H1 (cell line): ENCODE data around the gene ZSWIM6. TPM values are rescaled to one million over a fixed set of nuclear protein-coding genes. Genes with fewer than 3 reads are reported as not detected.

Experiments used
- CTCF ChIA-PET: fragments of 300-600 bp; sonication (Branson Sonifier 250); formaldehyde crosslinking; loops from one replicate; lab custom pipeline; 2021; ENCODE audit not compliant: partially characterized antibody; lab: Charles Lee
- POLR2A ChIA-PET: fragments of 300-600 bp; sonication (Branson Sonifier 250); formaldehyde crosslinking; loops from one replicate; lab custom pipeline; 2021; ENCODE audit warnings: inconsistent platforms; ENCODE audit not compliant: partially characterized antibody; lab: Charles Lee
- DNase-seq, 2 experiments: peaks; one replicate each; pipeline versions ENCODE4 v3.0.0 to v3.0.0-alpha.2; 2010 to 2022; ENCODE audit warnings: low spot score in 2 of 2, low read depth in 1 of 2, mixed read lengths in 1 of 2
- FAIRE-seq: peaks from 2 replicates; lab custom pipeline; 2011; peaks lifted over from hg19 to GRCh38; lab: Jason Lieb, UNC
- H2AFZ ChIP-seq: 2 replicates; pipeline ENCODE4 v1.8.1; 2012; ENCODE audit warnings: low read length, inconsistent platforms
- H2AK5ac ChIP-seq: 2 replicates; pipeline ENCODE4 v1.6.1; 2013; ENCODE audit warnings: low read depth, low read length
- H2BK120ac ChIP-seq: replicated peaks from 2 replicates; pipeline ENCODE3; 2013; ENCODE audit warnings: low read depth, low read length, inconsistent platforms
- H2BK12ac ChIP-seq: 2 replicates; pipeline ENCODE4 v1.6.1; 2013; ENCODE audit warnings: low read depth, low read length
- H2BK15ac ChIP-seq: 2 replicates; pipeline ENCODE4 v1.6.1; 2013; ENCODE audit warnings: low read length
- H2BK20ac ChIP-seq: 2 replicates; pipeline ENCODE4 v1.6.1; 2013; ENCODE audit warnings: low read length
- H2BK5ac ChIP-seq: 2 replicates; pipeline ENCODE4 v1.6.1; 2013; ENCODE audit warnings: low read depth, low read length
- H3K14ac ChIP-seq: 2 replicates; pipeline ENCODE4 v1.6.1; 2013; ENCODE audit warnings: inconsistent platforms; ENCODE audit not compliant: insufficient read length
- H3K18ac ChIP-seq: 2 replicates; pipeline ENCODE4 v1.6.1; 2013; ENCODE audit warnings: low read length; ENCODE audit errors: extremely low read depth
- H3K23ac ChIP-seq: 2 replicates; pipeline ENCODE4 v1.6.1; 2013; ENCODE audit warnings: inconsistent platforms; ENCODE audit not compliant: insufficient read length
- H3K23me2 ChIP-seq: 2 replicates; pipeline ENCODE4 v1.6.1; 2013; ENCODE audit warnings: low read depth, low read length
- H3K27ac ChIP-seq: 2 replicates; pipeline ENCODE4 v1.6.1; 2011; ENCODE audit warnings: low read depth, low read length, inconsistent platforms
- H3K27me3 ChIP-seq, 4 experiments: replicated peaks in 1 of 4; 1 replicate in 1 of 4; 2 replicates in 3 of 4; pipeline versions ENCODE4 v1.6.1 to v1.8.1; 2011 to 2013; ENCODE audit warnings: low read length in 3 of 4, mild to moderate bottlenecking in 3 of 4, inconsistent platforms in 2 of 4, mixed read lengths in 2 of 4, moderate library complexity in 1 of 4; ENCODE audit not compliant: control insufficient read depth in 3 of 4, insufficient read depth in 3 of 4; ENCODE audit errors: extremely low read depth in 1 of 4
- H3K36me3 ChIP-seq, 4 experiments: 2 replicates each; pipeline versions ENCODE4 v1.6.1 to v1.8.1; 2011 to 2013; ENCODE audit warnings: mild to moderate bottlenecking in 4 of 4, low read length in 3 of 4, moderate library complexity in 2 of 4, control low read depth in 1 of 4, inconsistent platforms in 1 of 4; ENCODE audit not compliant: insufficient read depth in 4 of 4, control insufficient read depth in 2 of 4
- H3K4ac ChIP-seq: replicated peaks from 2 replicates; pipeline ENCODE3; 2013; ENCODE audit warnings: low read length, low read depth, mixed read lengths, inconsistent platforms; ENCODE audit not compliant: insufficient read length
- H3K4me1 ChIP-seq, 4 experiments: replicated peaks in 1 of 4; 1 replicate in 1 of 4; 2 replicates in 3 of 4; pipeline versions ENCODE4 v1.6.1 to v1.8.1; 2011 to 2013; ENCODE audit warnings: low read length in 3 of 4, inconsistent platforms in 2 of 4, mixed read lengths in 1 of 4; ENCODE audit not compliant: insufficient read depth in 4 of 4, control insufficient read depth in 3 of 4
- H3K4me2 ChIP-seq, 2 experiments: 2 replicates each; pipeline versions ENCODE4 v1.6.1 to v1.8.1; 2011 to 2013; ENCODE audit warnings: low read depth in 2 of 2, low read length in 2 of 2, control low read depth in 1 of 2, inconsistent platforms in 1 of 2, mild to moderate bottlenecking in 1 of 2; ENCODE audit not compliant: insufficient read depth in 1 of 2
- H3K4me3 ChIP-seq, 4 experiments: fragments of 200-600, 300-600 bp in 1 of 4; sonication (generic), shearing (Covaris generic), sonication (Bioruptor Twin) in 1 of 4; 2 replicates each; pipeline versions ENCODE4 v1.5.1 to v1.8.1; 2011 to 2016; ENCODE audit warnings: low read length in 4 of 4, low read depth in 3 of 4, control low read depth in 2 of 4, inconsistent platforms in 2 of 4, mild to moderate bottlenecking in 2 of 4, mixed read lengths in 1 of 4, moderate library complexity in 1 of 4; ENCODE audit not compliant: insufficient read depth in 2 of 4; ENCODE audit errors: extremely low read depth in 1 of 4
- H3K56ac ChIP-seq: replicated peaks from 2 replicates; pipeline ENCODE3; 2013; ENCODE audit warnings: low read depth, mild to moderate bottlenecking, mixed read lengths, low read length, inconsistent platforms; ENCODE audit not compliant: insufficient read length
- H3K79me1 ChIP-seq: 2 replicates; pipeline ENCODE4 v1.6.1; 2013; ENCODE audit warnings: low read depth, low read length, control low read depth
- H3K79me2 ChIP-seq, 2 experiments: 2 replicates each; pipeline versions ENCODE4 v1.6.1 to v1.8.1; 2012 to 2013; ENCODE audit warnings: low read length in 2 of 2, mild to moderate bottlenecking in 2 of 2, inconsistent platforms in 1 of 2; ENCODE audit not compliant: insufficient read depth in 2 of 2, control insufficient read depth in 1 of 2
- H3K9ac ChIP-seq, 4 experiments: replicated peaks in 1 of 4; 1 replicate in 1 of 4; 2 replicates in 3 of 4; pipeline versions ENCODE4 v1.6.1 to v1.8.1; 2011 to 2013; ENCODE audit warnings: low read depth in 3 of 4, low read length in 3 of 4, control low read depth in 2 of 4, mild to moderate bottlenecking in 2 of 4, moderate library complexity in 2 of 4, inconsistent platforms in 1 of 4; ENCODE audit errors: extremely low read depth in 1 of 4
- H3K9me3 ChIP-seq, 2 experiments: 2 replicates each; pipeline versions ENCODE4 v1.6.1 to v1.8.1; 2012 to 2013; ENCODE audit warnings: mild to moderate bottlenecking in 2 of 2, moderate library complexity in 2 of 2, control low read depth in 1 of 2, inconsistent platforms in 1 of 2, low read depth in 1 of 2, low read length in 1 of 2, mixed read lengths in 1 of 2; ENCODE audit not compliant: insufficient read depth in 2 of 2
- H4K20me1 ChIP-seq, 2 experiments: replicated peaks in 1 of 2; 2 replicates each; pipeline versions ENCODE3 to v1.8.1; 2011 to 2013; ENCODE audit warnings: inconsistent platforms in 2 of 2, low read length in 2 of 2, mild to moderate bottlenecking in 1 of 2; ENCODE audit not compliant: insufficient read depth in 2 of 2, control insufficient read depth in 1 of 2
- H4K5ac ChIP-seq: 2 replicates; pipeline ENCODE4 v1.6.1; 2013; ENCODE audit warnings: low read length, low read depth, mixed read lengths, inconsistent platforms; ENCODE audit not compliant: insufficient read length
- H4K8ac ChIP-seq: 2 replicates; pipeline ENCODE4 v1.8.0; 2013; ENCODE audit warnings: mild to moderate bottlenecking, moderate library complexity, low read length, inconsistent platforms; ENCODE audit not compliant: insufficient read depth; ENCODE audit errors: extremely low read depth
- H4K91ac ChIP-seq: replicated peaks from 2 replicates; pipeline ENCODE3; 2013; ENCODE audit warnings: low read length, mixed read lengths, inconsistent platforms; ENCODE audit not compliant: insufficient read length
- WGBS, 2 experiments: shearing (Covaris generic) in 1 of 2; methylation state at CpG; one replicate each; pipeline versions ENCODE4 v1.1.6 to v1.1.7; 2013 to 2015; ENCODE audit warnings: low lambda C conversion rate in 2 of 2, mixed read lengths in 2 of 2, inconsistent platforms in 1 of 2, low coverage in 1 of 2, missing lambda C conversion rate in 1 of 2; ENCODE audit not compliant: insufficient replicate concordance in 2 of 2, insufficient coverage in 1 of 2, insufficient read length in 1 of 2; ENCODE audit errors: extremely low coverage in 1 of 2, missing lambda C conversion rate in 1 of 2; 5-methylcytosine and 5-hydroxymethylcytosine counted together
- polyA plus RNA-seq, 7 experiments: library from polyadenylated mRNA; depleted of rRNA in 3 of 7; stranded (reverse) in 5 of 7; unstranded in 2 of 7; fragments of >200 nt in 5 of 7; fragments of 200-250 nt in 2 of 7; gene quantifications; 1 replicate in 5 of 7; 2 replicates in 1 of 7; 4 replicates in 1 of 7; pipeline versions ENCODE4 v1.2.1 to v1.2.3, GENCODE V29; 2011 to 2013; ENCODE audit warnings: missing spikeins in 2 of 7, mixed read lengths in 2 of 7
- total RNA-seq: library from RNA; stranded (reverse); fragmentation: NEBNext Ultra II Directional; extraction: Animal tissue kit (Norgen Biotek cat#: 25700); gene quantifications from 2 replicates; pipeline ENCODE4 v1.2.1, GENCODE V29; 2021

The ZSWIM6 gene
- total and polyA plus RNA-seq, 2 of the 8 experiments (the other 6 are each of a cell fraction or from before 2014, with no cell fraction given) = 7.9 to 12.4 TPM

- POLR2A ChIA-PET = interaction anchor here (0.7 kb wide), 1 partner anchor 729 kb away, joined by 3 read pairs; no protein-coding TSS in a partner anchor
- H3K4me1 ChIP-seq = peaks cover 0 to under 1% (median 0%) of the 10 kb centered on the region in 4 experiments; a peak in 1 of 7 replicates
- H3K27me3 ChIP-seq = peaks cover 0 to 3% (median 1%) of the 10 kb centered on the region in 4 experiments; a peak in 4 of 7 replicates
- H2BK5ac ChIP-seq = no peak overlapping the region
- H4K20me1 ChIP-seq = no peaks in the 10 kb centered on the region
- H3K23me2 ChIP-seq = no peaks in the 10 kb centered on the region
- H3K23ac ChIP-seq = no peak overlapping the region
- no peaks in the 10 kb centered on the region for H3K9me3 ChIP-seq
- no peaks in the 10 kb centered on the region for H3K79me2 ChIP-seq
- no peak overlapping the region for H3K56ac ChIP-seq
- no peak overlapping the region for H2BK120ac ChIP-seq
- H3K79me1 ChIP-seq = no peaks in the 10 kb centered on the region
- H3K4ac ChIP-seq = no peak overlapping the region
- H3K36me3 ChIP-seq = no peaks in the 10 kb centered on the region
- H3K4me3 ChIP-seq = no peak overlapping the region
- no peak overlapping the region for H2BK12ac ChIP-seq
- no peak overlapping the region for H3K9ac ChIP-seq
- CTCF ChIA-PET = interaction anchor here (0.9 kb wide), 1 partner anchor 303 kb away, joined by 3 read pairs; no protein-coding TSS in a partner anchor
- DNase-seq (no peak), FAIRE-seq (no peak)
- no peak overlapping the region for H3K27ac ChIP-seq
- H4K91ac ChIP-seq = no peak overlapping the region
- H2AK5ac ChIP-seq = no peak overlapping the region
- no peak overlapping the region for H4K5ac ChIP-seq
- no peak overlapping the region for H3K18ac ChIP-seq
- 81% methylated on average over 1 of the region's 1 CpG; no CpG with 5 or more reads in 1 of the 2 experiments for WGBS, 2 experiments
- no peak overlapping the region for H3K14ac ChIP-seq
- H2AFZ ChIP-seq = no peak overlapping the region
- H2BK20ac ChIP-seq = no peak overlapping the region
- H3K4me2 ChIP-seq = no peak overlapping the region
- H2BK15ac ChIP-seq = no peak overlapping the region
- no peak overlapping the region for H4K8ac ChIP-seq
Observed at GRCh38 chr5:61313960-61314681, 17.9 kb upstream of the ZSWIM6 start.
